HG03066 (cell line): ENCODE results near the gene SMARCA4.
A peak's percentile ranks its signal among the peaks of the same experiment; 100 is the strongest.
"Not testable (repeated sequence)": the region's sequence is repeated elsewhere in the genome, so short reads cannot be mapped to it uniquely, and the experiment has no call there.

Source experiments
- ATAC-seq: cut with Tn5 transposase; IDR thresholded peaks from one replicate; pipeline ENCODE4 v1.9.1; 2021; ENCODE audit warnings: low read depth; ENCODE audit not compliant: unreplicated experiment

The SMARCA4 gene

GRCh38 chr19:10928563-10929401, 32.0 kb upstream of the SMARCA4 start, which contains the start of the genes TIMM29 and YIPF2:
Gene TIMM29, plus strand, starts transcription at chr19:10928811. Its CDS starts 12 bp downstream, at chr19:10928823.
Gene YIPF2, minus strand, starts transcription at chr19:10928639. Its CDS starts 229 bp downstream, at chr19:10928410.
- ATAC-seq = peak; percentile 78

- ATAC-seq = no peak
Measured at GRCh38 chr19:10929402-10929794, 31.4 kb upstream of the SMARCA4 start.

GRCh38 chr19:10935371-10936059, 25.3 kb upstream of the SMARCA4 start:
- ATAC-seq = no peak

- no peak for ATAC-seq
Measured at GRCh38 chr19:10936661-10937084, 24.2 kb upstream of the SMARCA4 start.

- ATAC-seq = not testable (repeated sequence)
Measured at GRCh38 chr19:10941649-10942048, 19.2 kb upstream of the SMARCA4 start.

- not testable (repeated sequence) for ATAC-seq
Measured at GRCh38 chr19:10943412-10943811, 17.4 kb upstream of the SMARCA4 start.

- ATAC-seq = no peak
Measured at GRCh38 chr19:10945264-10945663, 15.6 kb upstream of the SMARCA4 start.

GRCh38 chr19:10946958-10947657, 13.7 kb upstream of the SMARCA4 start:
- ATAC-seq = no peak

GRCh38 chr19:10952809-10953208, 8.0 kb upstream of the SMARCA4 start:
- no peak for ATAC-seq

GRCh38 chr19:10959277-10959968, 1.4 kb upstream of the SMARCA4 start:
- not testable (repeated sequence) for ATAC-seq

GRCh38 chr19:10961073-10961860, 437 bp downstream of the SMARCA4 start:
- peak; percentile 31 for ATAC-seq

- ATAC-seq = no peak
Measured at GRCh38 chr19:10962863-10963262, 2.0 kb downstream of the SMARCA4 start.

- no peak for ATAC-seq
Measured at GRCh38 chr19:10963865-10964264, 3.0 kb downstream of the SMARCA4 start.

GRCh38 chr19:10964903-10965302, 4.1 kb downstream of the SMARCA4 start:
- ATAC-seq = no peak

- no peak for ATAC-seq
Measured at GRCh38 chr19:10965398-10965797, 4.6 kb downstream of the SMARCA4 start.

GRCh38 chr19:10966809-10967208, 6.0 kb downstream of the SMARCA4 start:
- ATAC-seq = no peak

GRCh38 chr19:10968527-10969135, 7.8 kb downstream of the SMARCA4 start:
- no peak for ATAC-seq

- ATAC-seq = no peak
Measured at GRCh38 chr19:10971107-10971726, 10.4 kb downstream of the SMARCA4 start.
